Adipose tissue (tissue), 3 donors: ENCODE results near the gene MAPKBP1. TPM values are rescaled to one million over a fixed set of nuclear protein-coding genes. Genes with fewer than 3 reads are reported as not detected.

Experiments used
- H3K27ac ChIP-seq: one replicate; pipeline ENCODE4 v1.5.1; 2013; ENCODE audit warnings: low read depth, low read length
- WGBS, 3 donors: extraction: QIAGEN DNeasy Blood & Tissue Kit; methylation state at CpG; one replicate each; pipeline ENCODE4 v1.1.7; 2013; 5-methylcytosine and 5-hydroxymethylcytosine counted together
- polyA plus RNA-seq, 3 donors: library from polyadenylated mRNA; stranded (reverse); fragments of 200-250 nt; gene quantifications; one replicate each; pipeline ENCODE4 v1.2.3, GENCODE V29; 2013
- donor health status: healthy with polysubstance abuse.
- donor health status: Bipolar disorder and iron deficiency.
- donor health status: healthy.

MAPKBP1 gene
- polyA plus RNA-seq, 3 donors = 4.0 to 15.1 (median 8.7) TPM

DNA sequence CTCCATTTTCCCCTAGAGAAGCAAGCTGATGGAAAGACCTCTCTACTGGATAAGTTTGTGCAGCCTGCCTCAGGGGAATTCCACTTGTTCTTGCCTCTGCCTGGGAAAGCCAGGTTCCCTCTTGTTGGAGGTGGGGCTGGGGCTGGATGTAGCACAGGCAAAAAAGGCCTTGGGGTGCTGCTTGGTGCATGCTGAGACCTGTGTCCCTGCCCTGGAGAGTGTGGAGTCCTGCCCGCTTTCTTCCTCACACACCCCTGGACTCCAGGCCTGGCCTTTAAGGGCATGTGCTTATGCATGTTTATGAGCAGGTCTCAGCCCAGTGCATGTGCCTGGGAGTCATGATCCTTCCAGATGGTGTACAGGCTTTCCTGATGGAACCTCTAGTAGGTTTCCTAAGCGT, 30.1 kb downstream of the MAPKBP1 start:
- H3K27ac ChIP-seq = no peak overlapping the region
- WGBS, 3 donors = 83 to 98% (median 84%) methylated on average over 2 of the region's 2 CpGs

DNA sequence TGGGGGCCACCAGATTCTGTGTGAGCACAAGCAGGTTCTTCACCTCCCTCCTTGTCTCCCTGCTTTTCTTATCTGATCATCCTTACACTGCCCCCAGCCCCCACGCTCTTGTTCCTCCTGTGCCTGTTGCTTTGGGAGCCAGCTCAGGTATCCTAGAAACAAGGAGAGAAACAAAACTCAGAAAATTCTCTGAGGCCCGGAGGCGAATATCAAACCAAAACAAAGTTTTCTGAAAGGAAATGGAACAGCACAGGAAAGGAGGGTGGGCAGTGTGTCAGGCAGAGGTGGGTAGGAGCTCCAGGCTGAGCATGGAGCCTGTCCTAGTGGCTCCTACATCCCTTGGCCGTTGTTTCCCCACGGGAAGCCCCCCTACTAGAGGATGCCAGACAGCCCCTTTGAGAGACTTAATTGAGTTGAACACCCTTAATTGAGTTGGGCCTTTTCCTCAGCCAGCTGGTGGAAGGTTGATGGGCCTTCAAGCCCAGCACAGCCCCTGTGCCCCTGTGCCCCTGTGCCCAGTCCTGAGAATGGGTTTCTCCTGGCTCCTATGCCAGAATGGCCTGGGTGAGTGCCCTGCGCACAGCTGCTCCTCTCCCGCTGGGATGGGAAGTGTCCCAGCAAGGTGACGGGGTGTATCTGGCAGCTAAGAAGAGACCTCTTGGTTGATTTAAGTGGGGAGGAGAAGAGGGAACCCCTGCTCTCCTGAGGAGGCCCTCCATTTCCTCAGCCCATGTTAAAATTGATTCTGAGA, 30.8 kb downstream of the MAPKBP1 start:
- H3K27ac ChIP-seq = no peak overlapping the region
- 55 to 71% (median 61%) methylated on average over 8 of the region's 8 CpGs for WGBS, 3 donors

DNA sequence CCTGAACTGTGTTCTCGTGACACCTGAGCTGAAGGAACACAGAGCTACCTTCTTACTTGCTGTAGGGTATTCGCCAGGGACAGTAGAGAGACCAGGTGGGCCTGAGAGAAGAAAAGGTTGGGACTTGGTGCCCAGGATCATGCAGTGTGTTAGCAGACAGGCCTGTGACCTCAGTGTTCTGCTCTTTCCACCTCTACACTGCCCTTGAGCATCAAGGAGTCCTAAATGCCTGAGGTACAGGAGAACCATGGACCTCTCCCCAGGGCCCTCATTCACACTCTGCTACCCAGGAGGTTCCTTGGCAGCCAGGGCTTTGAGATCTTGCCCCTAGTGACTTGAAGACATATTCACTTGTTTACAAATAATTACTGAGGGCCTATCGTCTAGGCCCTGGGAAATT, 31.4 kb downstream of the MAPKBP1 start:
- WGBS, 3 donors = 83 to 87% (median 86%) methylated on average over 3 of the region's 3 CpGs
- no peak overlapping the region for H3K27ac ChIP-seq

DNA sequence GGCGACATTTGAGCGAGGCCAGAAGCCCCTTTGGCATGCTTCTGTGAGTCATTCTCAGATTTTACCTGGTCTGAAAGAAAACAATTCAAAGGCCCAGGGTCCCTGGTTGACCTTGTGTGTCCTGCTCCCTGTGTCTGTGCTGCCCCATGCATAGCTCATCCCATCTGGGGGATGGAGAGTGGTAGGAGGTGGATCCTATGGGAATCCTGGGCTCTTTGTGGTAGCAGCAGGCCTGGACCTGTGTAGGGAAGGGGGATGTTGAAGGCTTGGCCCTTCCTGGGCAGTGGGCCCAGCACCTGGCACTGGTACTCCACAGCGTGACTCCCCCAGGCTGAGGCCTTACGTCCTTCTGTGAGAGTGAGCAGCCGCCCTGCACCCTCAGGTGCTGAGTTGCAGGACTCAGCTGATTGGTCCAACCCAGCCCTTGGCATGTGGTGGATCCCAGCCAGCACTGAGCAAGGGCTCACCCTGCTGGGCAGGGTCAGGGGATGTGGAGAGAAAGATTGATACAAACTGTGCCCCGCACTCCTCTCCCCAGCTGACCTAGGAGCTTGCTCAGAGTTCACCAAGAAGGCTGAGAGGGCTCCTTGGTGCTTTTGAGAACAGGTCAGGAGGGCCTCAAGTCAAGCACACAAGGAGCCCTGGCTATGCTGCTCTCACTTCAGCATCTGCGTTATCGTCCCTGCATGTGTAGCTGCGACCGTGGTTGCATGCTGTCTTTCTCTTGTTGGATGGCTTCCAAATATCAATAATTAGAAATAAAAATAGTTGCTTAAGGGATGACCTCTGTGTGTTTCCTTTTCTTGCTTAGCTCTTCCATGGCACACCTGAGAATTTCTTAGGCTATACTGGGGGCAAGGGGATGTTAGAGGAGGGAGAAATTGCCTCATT, 32.3 kb downstream of the MAPKBP1 start:
- no peak overlapping the region for H3K27ac ChIP-seq
- WGBS, 3 donors = 76 to 89% (median 87%) methylated on average over 10 of the region's 10 CpGs

DNA sequence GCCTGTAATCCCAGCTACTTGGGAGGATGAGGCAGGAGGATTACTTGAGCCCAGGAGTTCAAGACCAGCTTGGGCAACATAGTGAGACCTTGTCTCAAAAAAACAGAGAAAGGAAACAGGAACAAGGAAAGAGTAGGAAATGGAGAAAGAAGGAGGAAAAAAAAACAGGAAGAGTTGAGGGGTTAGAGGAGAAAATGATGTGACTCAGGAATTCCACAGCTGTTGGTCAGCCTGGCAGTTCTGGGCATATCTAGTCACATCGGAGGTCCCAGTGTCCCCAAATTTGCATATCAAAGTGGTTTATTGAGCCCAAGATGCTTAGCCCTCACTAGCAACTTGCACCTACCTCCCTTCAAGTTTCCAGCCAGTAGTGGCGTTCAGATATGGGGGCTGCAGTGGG, 34.8 kb downstream of the MAPKBP1 start:
- 78 to 97% (median 88%) methylated on average over 2 of the region's 2 CpGs for WGBS, 3 donors
- H3K27ac ChIP-seq = no peak overlapping the region

DNA sequence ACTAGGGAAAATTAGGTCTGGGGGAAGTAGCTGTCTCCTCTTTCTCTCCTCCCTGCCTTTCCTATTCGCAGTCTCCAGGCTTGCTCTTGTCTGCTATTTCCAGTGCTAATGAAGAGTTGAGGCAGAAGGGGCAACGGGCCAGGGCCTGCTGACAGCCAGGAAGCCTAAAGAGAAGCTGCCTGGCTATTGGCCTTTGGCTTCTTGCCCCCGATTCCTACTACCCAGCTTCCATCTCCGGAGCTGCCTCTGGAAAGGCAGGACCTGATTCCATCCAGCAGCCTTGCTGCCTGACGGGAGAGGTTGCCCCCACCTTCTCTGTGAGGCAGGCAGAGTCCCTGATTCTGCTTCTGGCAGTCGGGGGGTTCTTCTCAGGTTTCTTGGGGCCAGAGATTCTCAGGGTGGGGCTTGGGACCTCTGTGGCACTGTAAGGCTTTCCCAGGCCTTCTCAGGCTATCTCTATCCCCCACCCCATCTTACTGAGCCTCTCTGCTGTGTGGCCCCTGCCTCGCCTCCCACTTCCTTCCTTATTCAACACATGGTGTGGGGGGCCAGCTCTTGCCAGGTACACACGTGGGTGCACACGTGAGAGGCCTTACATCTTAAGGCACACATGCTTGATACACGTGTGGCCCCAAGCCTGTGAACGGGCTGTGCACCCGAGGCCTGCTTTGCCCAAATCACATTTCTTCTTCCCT, 35.4 kb downstream of the MAPKBP1 start:
- no peak overlapping the region for H3K27ac ChIP-seq
- 61 to 81% (median 65%) methylated on average over 12 of the region's 12 CpGs for WGBS, 3 donors

DNA sequence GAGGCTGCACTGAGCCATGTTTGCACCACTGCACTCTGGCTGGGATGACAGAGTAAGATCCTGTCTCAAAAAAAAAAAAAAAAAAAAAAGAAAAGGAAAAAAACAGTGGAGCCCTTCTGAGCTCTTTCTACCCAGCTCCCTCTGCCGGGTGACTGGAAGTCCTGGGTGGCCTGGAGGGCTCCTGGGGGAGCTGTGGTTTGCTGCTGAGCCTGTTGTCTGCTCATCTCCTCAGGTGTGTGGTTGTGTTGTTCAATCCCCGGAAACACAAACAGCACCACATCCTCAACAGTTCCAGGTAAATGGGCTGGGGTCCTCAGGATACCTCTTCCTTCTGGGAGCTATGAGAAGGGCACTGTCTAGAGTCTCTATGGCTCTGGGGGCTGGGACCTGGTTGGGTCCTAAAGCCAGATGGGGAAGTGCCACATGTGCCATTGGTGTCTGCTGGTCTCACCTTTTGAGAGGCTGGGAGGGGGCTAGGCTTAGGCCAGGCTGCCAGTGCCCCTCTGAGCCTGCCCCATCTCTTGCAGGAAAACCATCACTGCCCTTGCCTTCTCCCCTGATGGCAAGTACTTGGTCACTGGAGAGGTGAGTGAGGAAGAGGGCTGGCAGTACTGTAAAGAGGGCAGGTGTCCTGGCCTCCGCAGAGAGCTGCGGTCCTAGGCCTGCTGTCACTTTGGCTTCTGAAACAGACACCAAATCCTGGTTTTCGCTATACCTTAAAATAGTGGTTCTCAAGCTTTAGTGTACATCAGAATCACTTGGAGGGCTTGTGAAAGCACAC, 36.6 kb downstream of the MAPKBP1 start:
- 86 to 94% (median 94%) methylated on average over 5 of the region's 5 CpGs for WGBS, 3 donors
- no peak overlapping the region for H3K27ac ChIP-seq

DNA sequence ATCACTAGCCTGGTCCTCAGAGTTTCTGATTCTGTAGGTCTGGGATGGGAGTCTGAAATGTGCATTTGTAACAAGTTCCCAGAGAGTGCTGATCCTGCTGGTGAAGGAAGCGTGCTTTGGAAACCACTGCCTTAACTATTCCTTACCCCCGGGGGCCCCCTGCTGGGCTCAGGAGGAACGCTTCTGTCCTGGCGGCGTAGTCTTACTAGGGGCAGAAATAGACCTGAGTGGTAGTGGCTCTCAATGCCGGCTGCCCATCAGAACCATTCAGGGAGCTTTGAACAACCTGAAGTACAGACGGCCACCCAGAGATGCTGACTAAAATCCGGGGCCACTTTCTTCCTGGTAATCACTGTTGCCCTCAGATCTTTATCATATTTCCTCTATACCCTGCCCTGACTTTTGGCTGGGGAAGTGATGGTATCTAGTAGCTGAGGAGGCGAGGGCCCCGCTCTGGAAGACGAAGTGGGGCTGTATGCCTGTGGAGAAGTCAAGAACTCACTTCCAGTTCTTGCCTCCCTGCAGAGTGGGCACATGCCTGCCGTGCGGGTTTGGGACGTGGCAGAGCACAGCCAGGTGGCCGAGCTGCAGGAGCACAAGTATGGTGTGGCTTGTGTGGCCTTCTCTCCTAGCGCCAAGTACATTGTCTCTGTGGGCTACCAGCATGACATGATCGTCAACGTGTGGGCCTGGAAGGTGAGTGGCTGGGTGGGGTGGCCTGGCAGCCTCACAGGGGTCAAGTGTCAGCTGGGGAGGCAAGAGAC, 37.3 kb downstream of the MAPKBP1 start:
- H3K27ac ChIP-seq = no peak overlapping the region
- 44 to 48% (median 46%) methylated on average over 18 of the region's 18 CpGs for WGBS, 3 donors

DNA sequence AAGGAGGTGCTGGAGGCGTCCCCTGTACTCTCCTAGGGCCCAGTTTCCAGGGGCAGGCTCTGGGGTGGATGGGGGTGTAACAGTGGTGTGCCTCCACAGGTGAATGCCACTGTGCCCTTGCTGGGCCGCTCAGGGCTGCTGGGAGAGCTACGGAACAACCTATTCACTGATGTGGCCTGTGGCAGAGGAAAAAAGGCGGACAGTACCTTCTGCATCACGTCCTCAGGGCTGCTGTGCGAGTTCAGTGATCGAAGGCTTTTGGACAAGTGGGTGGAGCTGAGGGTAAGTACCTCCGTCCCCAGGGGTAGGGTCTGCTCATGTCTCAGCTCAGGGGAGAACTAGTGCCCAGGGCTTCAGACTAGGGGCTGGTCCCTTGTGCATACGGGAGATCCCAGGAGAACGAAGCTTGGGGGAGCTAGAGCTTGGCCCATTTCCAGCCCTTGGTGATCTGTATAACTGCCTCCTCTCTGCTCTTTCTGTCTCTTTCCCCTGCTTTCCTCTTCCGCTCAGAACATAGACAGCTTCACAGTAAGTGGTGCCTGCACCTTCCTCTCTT, 38.6 kb downstream of the MAPKBP1 start:
- no peak overlapping the region for H3K27ac ChIP-seq
- WGBS, 3 donors = 93 to 95% (median 95%) methylated on average over 11 of the region's 11 CpGs

DNA sequence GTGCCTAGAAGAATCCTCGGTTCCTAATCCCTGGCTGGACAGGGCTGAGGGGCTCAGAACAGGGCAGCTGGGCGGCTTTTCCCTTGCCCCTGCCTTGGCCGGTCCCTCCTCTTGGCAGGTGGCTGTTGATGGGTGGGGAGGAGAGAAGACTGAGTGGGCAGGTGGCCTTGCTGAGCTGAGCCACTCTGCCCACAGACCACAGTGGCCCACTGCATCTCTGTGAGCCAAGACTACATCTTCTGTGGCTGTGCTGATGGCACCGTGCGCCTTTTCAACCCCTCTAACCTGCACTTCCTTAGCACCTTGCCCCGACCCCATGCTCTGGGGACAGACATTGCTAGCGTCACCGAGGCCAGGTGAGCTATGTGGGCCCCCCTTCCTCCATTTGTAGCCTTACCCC, 39.1 kb downstream of the MAPKBP1 start:
- 94 to 96% (median 96%) methylated on average over 8 of the region's 8 CpGs for WGBS, 3 donors
- no peak overlapping the region for H3K27ac ChIP-seq

DNA sequence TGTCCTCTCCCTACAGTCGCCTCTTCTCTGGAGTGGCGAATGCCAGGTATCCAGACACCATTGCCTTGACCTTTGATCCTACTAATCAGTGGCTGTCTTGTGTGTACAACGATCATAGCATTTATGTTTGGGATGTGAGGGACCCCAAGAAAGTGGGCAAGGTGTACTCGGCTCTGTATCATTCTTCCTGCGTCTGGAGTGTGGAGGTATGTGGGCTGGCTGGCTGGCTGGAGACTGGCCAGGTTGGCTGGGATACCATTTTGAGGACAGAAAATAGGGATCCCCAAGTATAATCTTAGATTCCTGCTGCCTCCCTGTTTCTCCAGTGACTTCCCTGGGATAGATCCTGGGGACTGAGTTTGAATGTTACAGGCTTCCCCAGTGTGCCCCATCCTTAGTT, 40.2 kb downstream of the MAPKBP1 start:
- H3K27ac ChIP-seq = no peak overlapping the region
- 75 to 93% (median 88%) methylated on average over 5 of the region's 5 CpGs for WGBS, 3 donors

DNA sequence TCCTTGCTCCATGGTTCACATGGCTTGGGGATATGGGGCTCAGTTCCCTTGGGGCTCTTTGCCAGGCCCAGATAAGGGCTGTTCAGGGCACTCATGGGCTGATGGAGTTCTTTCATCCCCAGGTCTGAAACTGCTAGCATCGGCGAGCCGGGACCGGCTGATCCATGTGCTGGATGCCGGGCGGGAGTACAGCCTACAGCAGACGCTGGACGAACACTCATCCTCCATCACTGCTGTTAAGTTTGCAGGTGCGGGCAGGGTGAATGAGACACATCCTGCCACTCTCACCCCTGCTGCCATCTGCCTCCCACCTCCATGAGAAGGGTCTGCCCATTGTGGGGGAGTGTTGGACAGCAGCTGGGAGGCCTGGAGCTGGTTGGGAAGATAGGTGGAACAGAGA, 42.5 kb downstream of the MAPKBP1 start:
- H3K27ac ChIP-seq = no peak overlapping the region
- WGBS, 3 donors = 94 to 95% (median 94%) methylated on average over 9 of the region's 9 CpGs

DNA sequence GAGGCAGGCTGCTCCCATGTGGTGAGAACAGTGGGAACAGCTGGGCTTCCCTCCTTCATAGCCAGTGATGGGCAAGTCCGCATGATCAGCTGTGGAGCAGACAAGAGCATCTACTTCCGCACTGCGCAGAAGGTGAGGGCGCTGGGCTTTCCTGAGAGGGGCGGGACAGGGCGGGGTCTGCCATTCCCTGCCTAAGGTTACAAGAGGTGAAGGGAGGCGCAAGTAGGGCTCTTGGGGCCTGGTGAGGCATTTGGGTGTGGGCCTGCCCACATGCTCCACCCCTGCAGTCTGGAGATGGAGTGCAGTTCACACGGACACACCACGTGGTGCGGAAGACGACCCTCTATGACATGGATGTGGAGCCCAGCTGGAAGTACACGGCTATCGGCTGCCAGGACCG, 43.0 kb downstream of the MAPKBP1 start:
- WGBS, 3 donors = 90 to 93% (median 92%) methylated on average over 14 of the region's 14 CpGs
- no peak overlapping the region for H3K27ac ChIP-seq

DNA sequence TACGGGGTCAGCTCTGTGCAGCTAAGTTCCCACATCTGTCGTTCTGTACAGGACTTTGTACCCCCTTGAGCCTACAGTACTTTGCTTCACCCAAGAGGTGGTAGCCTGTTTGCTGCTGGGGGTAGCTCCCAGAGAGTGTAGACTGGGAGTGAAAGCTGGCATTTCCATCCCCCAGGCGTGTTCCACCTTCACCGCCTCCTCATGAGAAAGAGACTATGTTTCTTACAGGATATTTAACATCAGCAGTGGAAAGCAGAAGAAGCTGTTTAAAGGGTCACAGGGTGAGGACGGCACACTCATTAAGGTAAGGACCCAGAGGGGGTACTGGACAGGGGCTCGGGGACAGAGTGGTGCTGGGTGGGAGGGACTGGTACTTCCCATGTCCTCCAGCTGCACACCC, 43.5 kb downstream of the MAPKBP1 start:
- 91 to 93% (median 92%) methylated on average over 6 of the region's 6 CpGs for WGBS, 3 donors
- H3K27ac ChIP-seq = no peak overlapping the region

DNA sequence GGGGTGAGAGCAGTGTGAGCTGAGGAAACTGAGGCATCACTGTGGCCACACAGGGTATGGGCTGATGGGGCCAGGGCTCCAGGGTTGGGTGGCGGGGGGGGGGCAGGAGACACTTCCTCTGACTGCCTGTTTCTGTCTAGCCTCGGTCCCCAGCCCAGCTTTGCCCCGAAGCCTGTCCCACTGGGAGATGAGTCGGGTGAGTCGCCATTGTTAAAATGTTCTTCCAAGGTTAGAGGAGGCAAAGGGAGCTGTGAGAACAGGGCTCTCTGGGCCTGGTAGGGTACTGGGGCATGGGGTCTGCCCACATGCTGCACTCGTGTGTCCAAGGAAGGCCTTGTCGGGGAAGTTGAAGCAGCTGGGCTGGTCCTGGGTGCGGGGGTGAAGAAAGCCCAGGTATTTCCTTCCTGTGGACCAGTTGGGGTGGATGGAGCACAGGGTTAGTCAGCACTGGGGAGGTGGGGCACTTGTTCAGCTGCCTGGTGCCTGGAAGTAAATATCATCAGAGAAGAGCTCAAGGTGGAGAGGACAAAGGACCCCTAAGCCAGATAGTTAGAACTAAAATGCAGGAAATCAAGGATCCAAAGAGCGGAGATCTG, 45.3 kb downstream of the MAPKBP1 start:
- H3K27ac ChIP-seq = no peak overlapping the region
- WGBS, 3 donors = 83 to 96% (median 85%) methylated on average over 9 of the region's 9 CpGs

DNA sequence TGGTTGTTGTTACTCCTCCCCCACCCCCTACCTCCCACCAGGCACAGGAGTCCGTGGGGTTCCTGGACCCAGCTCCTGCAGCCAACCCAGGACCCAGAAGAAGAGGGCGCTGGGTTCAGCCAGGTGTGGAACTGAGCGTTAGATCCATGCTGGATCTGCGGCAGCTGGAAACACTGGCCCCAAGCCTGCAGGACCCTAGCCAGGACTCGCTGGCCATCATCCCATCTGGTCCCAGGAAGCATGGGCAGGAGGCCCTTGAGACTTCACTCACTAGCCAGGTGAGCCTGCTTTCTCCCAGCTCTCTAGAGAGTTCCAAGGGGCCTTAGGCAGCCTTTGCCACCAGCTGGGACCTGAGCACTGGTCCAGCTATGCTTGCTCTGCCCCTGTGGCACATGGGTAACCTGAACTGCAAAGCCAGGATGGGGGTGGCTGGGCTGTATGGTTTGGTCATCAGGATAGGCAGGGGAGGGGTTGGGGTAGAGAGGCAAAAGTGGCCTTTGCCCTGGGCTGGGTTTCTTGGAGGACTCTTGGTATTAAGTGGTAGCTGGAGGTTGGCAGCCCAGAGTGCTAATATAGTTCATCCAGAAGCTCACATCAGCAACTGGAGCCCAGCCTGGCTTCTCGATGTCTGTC, 46.6 kb downstream of the MAPKBP1 start:
- no peak overlapping the region for H3K27ac ChIP-seq
- WGBS, 3 donors = 41 to 91% (median 75%) methylated on average over 6 of the region's 6 CpGs

DNA sequence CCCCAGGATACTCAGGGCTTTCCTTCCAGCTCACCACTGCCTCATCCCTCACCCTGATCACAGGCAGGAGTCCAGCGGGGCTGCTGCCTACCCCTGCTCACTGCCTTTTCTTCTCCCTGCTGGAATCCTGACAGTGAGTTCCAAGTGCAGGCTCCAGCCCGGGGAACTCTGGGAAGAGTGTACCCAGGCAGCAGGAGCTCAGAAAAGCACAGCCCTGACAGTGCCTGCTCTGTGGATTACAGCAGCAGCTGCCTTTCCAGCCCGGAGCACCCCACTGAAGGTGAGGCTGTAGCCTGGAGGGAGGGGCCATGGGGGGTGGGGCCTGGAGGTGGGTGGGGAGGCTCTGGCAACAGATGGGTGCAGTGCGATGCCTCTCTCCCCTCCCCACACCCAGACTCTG, 47.5 kb downstream of the MAPKBP1 start:
- no peak overlapping the region for H3K27ac ChIP-seq
- 80 to 85% (median 85%) methylated on average over 4 of the region's 4 CpGs for WGBS, 3 donors
